ENCODE measurements around the gene RDX.

The RDX gene

DNA sequence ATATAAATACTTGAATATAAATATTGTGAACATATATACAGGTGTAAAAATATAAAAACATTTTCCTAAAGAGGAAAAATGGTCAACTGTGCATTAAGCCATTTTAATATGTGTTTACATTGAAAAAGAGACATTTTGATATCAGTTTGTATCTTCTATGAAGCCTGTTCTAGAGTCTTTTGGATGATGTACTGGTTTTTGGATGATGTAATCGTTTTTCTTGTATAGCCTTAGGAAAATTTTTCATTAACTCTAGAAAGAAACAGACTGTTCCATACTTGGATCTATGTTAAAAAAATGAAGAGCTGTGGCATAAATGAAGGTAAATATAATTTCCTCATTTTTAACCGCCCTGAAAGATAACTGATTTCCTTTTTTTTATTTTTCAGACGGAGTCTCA lies 39.6 kb upstream of the RDX start:
- TF ChIP-seq, protein P1, sequence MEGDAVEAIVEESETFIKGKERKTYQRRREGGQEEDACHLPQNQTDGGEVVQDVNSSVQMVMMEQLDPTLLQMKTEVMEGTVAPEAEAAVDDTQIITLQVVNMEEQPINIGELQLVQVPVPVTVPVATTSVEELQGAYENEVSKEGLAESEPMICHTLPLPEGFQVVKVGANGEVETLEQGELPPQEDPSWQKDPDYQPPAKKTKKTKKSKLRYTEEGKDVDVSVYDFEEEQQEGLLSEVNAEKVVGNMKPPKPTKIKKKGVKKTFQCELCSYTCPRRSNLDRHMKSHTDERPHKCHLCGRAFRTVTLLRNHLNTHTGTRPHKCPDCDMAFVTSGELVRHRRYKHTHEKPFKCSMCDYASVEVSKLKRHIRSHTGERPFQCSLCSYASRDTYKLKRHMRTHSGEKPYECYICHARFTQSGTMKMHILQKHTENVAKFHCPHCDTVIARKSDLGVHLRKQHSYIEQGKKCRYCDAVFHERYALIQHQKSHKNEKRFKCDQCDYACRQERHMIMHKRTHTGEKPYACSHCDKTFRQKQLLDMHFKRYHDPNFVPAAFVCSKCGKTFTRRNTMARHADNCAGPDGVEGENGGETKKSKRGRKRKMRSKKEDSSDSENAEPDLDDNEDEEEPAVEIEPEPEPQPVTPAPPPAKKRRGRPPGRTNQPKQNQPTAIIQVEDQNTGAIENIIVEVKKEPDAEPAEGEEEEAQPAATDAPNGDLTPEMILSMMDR (IDR thresholded peaks at IDR 0.05; ENCODE audit: low read depth, low read length): no peak
- DNase-seq (ENCODE audit: extremely low read depth, low read depth): no peak

DNA sequence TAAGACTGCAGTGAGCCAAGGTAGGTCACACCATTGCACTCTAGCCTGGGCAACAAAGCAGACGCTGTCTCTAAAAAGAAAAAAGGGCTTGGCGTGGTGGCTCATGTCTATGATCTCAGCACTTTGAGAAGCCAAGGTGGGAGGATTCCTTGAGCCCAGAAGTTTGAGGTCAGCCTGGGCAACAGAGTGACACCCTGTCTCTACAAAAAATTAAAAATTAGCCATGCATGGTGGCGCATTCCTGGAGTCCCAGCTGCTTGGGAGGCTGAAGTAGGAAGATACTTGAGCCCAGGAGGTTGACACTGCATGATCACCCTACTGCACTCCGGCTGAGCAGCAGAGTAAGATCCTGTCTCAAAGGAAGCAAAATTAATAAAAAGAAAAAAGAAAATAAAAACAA lies 38.9 kb upstream of the RDX start:
- DNase-seq (ENCODE audit: extremely low read depth, low read depth): no peak
- TF ChIP-seq, protein P1 (IDR thresholded peaks at IDR 0.05; ENCODE audit: low read depth, low read length): no peak

DNA sequence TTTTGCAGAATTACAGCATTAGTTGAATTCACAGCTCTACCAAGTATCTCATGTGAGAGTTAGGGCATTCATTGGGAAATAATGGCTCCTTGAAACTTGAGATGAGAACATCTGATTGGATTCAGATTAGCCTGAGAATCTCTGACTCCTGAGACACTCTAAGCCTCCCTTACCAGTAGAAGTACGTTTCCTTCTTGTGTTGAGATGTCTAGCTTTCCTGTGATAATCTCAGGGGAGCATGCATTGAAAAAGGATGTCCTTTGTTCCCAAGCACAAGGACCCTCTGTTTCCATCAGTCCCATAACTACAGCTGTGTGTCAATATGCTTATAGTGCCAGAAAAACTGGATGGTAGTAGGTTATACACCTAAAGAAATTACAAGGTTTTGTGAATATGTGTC lies 35.2 kb upstream of the RDX start:
- TF ChIP-seq, protein P1 (IDR thresholded peaks at IDR 0.05; ENCODE audit: low read depth, low read length): no peak
- no peak for DNase-seq (ENCODE audit: extremely low read depth, low read depth)

DNA sequence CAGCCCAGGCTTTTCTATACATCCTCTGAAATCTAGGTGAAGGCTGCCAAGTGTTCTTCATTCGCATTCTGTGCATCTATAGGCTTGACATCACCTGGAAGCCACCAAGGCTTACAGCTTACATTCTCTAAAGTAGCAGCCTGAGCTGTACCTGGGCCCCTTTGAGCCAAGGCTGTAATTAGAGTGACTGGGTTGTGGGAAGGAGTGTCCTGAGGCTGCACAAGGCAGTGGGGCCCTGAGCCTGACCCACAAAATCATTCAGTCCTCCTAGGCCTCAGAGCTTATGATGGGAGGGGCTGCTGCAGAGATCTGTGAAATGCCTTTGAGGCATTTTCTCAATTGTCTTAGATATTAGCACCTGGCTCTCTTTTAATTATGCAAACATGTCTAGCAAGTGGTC lies 33.0 kb upstream of the RDX start:
- TF ChIP-seq, protein P1 (IDR thresholded peaks at IDR 0.05; ENCODE audit: low read depth, low read length): no peak
- no peak for DNase-seq (ENCODE audit: extremely low read depth, low read depth)

DNA sequence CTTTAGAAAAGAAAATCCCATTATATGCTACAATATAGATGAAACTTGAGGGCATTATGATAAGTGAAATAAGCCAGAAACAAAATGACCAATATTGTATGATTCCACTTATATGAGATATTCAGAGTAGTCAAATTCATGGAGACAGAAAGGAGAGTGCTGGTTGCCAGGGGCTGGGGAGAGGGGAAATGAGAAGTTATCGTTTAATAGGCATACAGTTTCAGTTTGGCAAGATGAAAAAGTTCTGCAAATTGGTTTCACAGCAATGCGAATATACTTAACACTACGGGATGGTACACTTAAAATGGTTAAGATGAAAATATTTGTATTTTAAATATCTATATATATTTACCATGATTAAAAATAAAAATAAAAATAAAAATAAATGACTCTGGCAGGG lies 31.1 kb upstream of the RDX start:
- DNase-seq (ENCODE audit: extremely low read depth, low read depth): no peak

DNA sequence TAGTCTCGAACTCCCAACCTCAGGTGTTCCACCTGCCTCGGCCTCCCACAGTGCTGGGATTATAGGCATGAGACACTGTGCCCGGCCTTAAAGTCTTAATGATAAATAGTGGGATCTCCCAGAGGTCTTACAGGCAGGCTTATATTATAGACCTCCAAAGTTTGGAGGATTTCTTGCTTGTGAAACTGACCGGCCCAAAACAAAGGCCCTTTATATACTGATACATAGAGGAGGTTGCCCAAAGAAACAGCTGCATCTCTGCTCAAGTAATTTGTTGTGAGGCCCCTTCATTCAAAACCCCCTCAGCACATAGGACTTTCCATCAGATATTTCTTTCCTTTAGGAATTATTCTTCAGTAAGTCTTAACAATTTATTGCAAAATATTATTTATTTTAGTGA lies 27.4 kb upstream of the RDX start:
- TF ChIP-seq, protein P1 (IDR thresholded peaks at IDR 0.05; ENCODE audit: low read depth, low read length): no peak
- DNase-seq (ENCODE audit: extremely low read depth, low read depth): no peak

More for the DNA sequence above, 31.1 kb upstream of the RDX start:
- TF ChIP-seq, protein P1 (IDR thresholded peaks at IDR 0.05; ENCODE audit: low read depth, low read length): no peak

DNA sequence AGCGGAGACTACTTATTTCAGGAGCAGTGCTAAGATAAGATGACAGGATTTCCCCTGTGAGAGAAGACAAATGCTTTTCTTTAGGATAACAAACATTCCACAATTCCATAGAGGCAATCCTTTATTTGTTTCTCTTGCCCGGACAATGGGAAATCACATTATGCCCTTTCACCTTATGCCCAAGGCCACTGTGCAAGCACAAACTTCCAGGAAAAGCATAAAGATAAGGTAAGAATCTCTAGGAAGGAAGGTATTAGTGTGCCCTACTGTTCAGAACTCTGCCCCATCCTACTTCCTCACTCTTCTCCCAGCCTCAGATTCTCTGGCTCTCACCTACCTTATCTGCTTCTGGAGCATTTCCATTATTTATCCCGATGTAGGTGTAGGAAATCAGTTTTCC lies 23.1 kb upstream of the RDX start:
- TF ChIP-seq, protein P1 (IDR thresholded peaks at IDR 0.05; ENCODE audit: low read depth, low read length): no peak
- no peak for DNase-seq (ENCODE audit: extremely low read depth, low read depth)
